HG03064 (cell line): ENCODE data around the gene EXT2.

Experiments used
- ATAC-seq: cut with Tn5 transposase; IDR thresholded peaks from one replicate; pipeline ENCODE4 v1.9.1; 2021; ENCODE audit warnings: low read depth; ENCODE audit not compliant: unreplicated experiment

EXT2 gene

GRCh38 chr11:44229624-44230023, 134.1 kb downstream of the EXT2 start:
- no peak for ATAC-seq

- no peak for ATAC-seq
Measured at GRCh38 chr11:44235765-44236201, 140.3 kb downstream of the EXT2 start.

GRCh38 chr11:44236296-44236695, 140.8 kb downstream of the EXT2 start:
- ATAC-seq: no peak

GRCh38 chr11:44237156-44237555, 141.7 kb downstream of the EXT2 start:
- no peak for ATAC-seq

- ATAC-seq: no peak
Measured at GRCh38 chr11:44241851-44242250, 146.4 kb downstream of the EXT2 start.

- no peak for ATAC-seq
Measured at GRCh38 chr11:44243086-44243485, 147.6 kb downstream of the EXT2 start.

GRCh38 chr11:44243595-44244343, 148.3 kb downstream of the EXT2 start:
- no peak for ATAC-seq

GRCh38 chr11:44244639-44245310, 149.3 kb downstream of the EXT2 start:
- ATAC-seq: no peak

GRCh38 chr11:44246726-44247125, 151.2 kb downstream of the EXT2 start:
- ATAC-seq: no peak

GRCh38 chr11:44247508-44247907, 152.0 kb downstream of the EXT2 start:
- no peak for ATAC-seq

GRCh38 chr11:44248109-44248508, 152.6 kb downstream of the EXT2 start:
- no peak for ATAC-seq

- ATAC-seq: no peak
Measured at GRCh38 chr11:44250421-44250820, 154.9 kb downstream of the EXT2 start.

GRCh38 chr11:44252999-44253602, 157.6 kb downstream of the EXT2 start:
- no peak for ATAC-seq

- ATAC-seq: no peak
Measured at GRCh38 chr11:44255406-44256071, 160.1 kb downstream of the EXT2 start.

GRCh38 chr11:44256673-44257291, 161.3 kb downstream of the EXT2 start:
- no peak for ATAC-seq

- ATAC-seq: no peak
Measured at GRCh38 chr11:44257338-44258189, 162.1 kb downstream of the EXT2 start.

- no peak for ATAC-seq
Measured at GRCh38 chr11:44258190-44258489, 162.7 kb downstream of the EXT2 start.

- no peak for ATAC-seq
Measured at GRCh38 chr11:44258839-44259420, 163.5 kb downstream of the EXT2 start.

GRCh38 chr11:44260081-44260480, 164.6 kb downstream of the EXT2 start:
- no peak for ATAC-seq
